ENCODE data around the gene ADAMTSL4. TPM values are rescaled to one million over a fixed set of nuclear protein-coding genes. Genes with fewer than 3 reads are reported as not detected.

The ADAMTSL4 gene
- total RNA-seq = 9.4 and 70.6 TPM in 2 replicates

GRCh38 chr1:150548632-150549495, at the start of gene ADAMTSL4:
TSS of gene ADAMTSL4 (plus strand) at chr1:150549408. CDS start at chr1:150552289, 2,881 bp downstream.

GRCh38 chr1:150507912-150508864, 41.0 kb upstream of the ADAMTSL4 start, which contains the start of gene ECM1:
TSS of gene ECM1 (plus strand) at chr1:150508109. CDS start at chr1:150508210, 101 bp downstream.

GRCh38 chr1:150515328-150516049, 33.7 kb upstream of the ADAMTSL4 start, which contains the start of gene FALEC:
TSS of gene FALEC (plus strand) at chr1:150515752.

GRCh38 chr1:150579110-150579944, 30.1 kb downstream of the ADAMTSL4 start, which contains the start of gene MCL1:
TSS of gene MCL1 (minus strand) at chr1:150579610. CDS start at chr1:150579530, 80 bp downstream.

Other genes with a start within 250 kb of the ADAMTSL4 start
- gene PRPF3, start 227.9 kb upstream of the ADAMTSL4 start, total RNA-seq = 20.7 and 26.7 TPM in 2 replicates
- 8.5 and 17.6 TPM in 2 replicates for gene RPRD2, start 185.3 kb upstream of the ADAMTSL4 start, total RNA-seq
- gene TARS2, start 62.0 kb upstream of the ADAMTSL4 start, total RNA-seq = 16.7 and 17.0 TPM in 2 replicates
- 35.9 and 77.4 TPM in 2 replicates for gene ECM1, start 41.3 kb upstream of the ADAMTSL4 start, total RNA-seq
- gene FALEC, start 33.7 kb upstream of the ADAMTSL4 start, total RNA-seq = not detected in 2 replicates
- 187 and 309 TPM in 2 replicates for gene MCL1, start 30.2 kb downstream of the ADAMTSL4 start, total RNA-seq
- 80.5 and 123 TPM in 2 replicates for gene ENSA, start 80.2 kb downstream of the ADAMTSL4 start, total RNA-seq
- gene GOLPH3L, start 147.7 kb downstream of the ADAMTSL4 start, total RNA-seq = 16.0 and 18.1 TPM in 2 replicates
- 0.26 TPM in 1 of 2 replicates, not detected in the other for gene HORMAD1, start 171.5 kb downstream of the ADAMTSL4 start, total RNA-seq
- 2.2 and 25.2 TPM in 2 replicates for gene CTSS, start 216.4 kb downstream of the ADAMTSL4 start, total RNA-seq

All from epithelial cell of alveolus of lung (primary cell).